Tibial nerve (tissue), 4 donors: Measurements from ENCODE around the gene TMEM47. TPM values are rescaled to one million over a fixed set of nuclear protein-coding genes. Genes with fewer than 3 reads are reported as not detected.
A peak's percentile ranks its signal among the peaks of the same experiment; 100 is the strongest.

Experiments
- DNase-seq, 2 donors: peaks; one replicate each; pipeline ENCODE4 v3.0.0-alpha.2; 2019; ENCODE audit warnings: low spot score in 2 of 2
- H3K27ac ChIP-seq, 4 donors: fragments of 200-600 bp; sonication (generic) in 3 of 4; one replicate each; pipeline ENCODE4 v1.5.1; 2017 to 2019; ENCODE audit warnings: mild to moderate bottlenecking in 1 of 4
- H3K27me3 ChIP-seq, 2 donors: fragments of 200-600 bp; sonication (generic) in 1 of 2; one replicate each; pipeline versions ENCODE4 v1.5.1 to v1.6.0; 2017 to 2019
- H3K36me3 ChIP-seq, 3 donors: fragments of 200-600 bp; sonication (generic); one replicate each; pipeline ENCODE4 v1.5.1; 2018 to 2019
- H3K4me1 ChIP-seq, 4 donors: fragments of 200-600 bp; sonication (generic) in 3 of 4; one replicate each; pipeline ENCODE4 v1.5.1; 2017 to 2019
- H3K4me3 ChIP-seq, 4 donors: fragments of 200-600 bp; sonication (generic) in 3 of 4; one replicate each; pipeline ENCODE4 v1.5.1; 2017 to 2019; ENCODE audit warnings: mild to moderate bottlenecking in 1 of 4, moderate library complexity in 1 of 4
- H3K9me3 ChIP-seq, 4 donors: fragments of 200-600 bp; sonication (generic) in 3 of 4; one replicate each; pipeline ENCODE4 v1.5.1; 2017 to 2019
- EP300 ChIP-seq, 2 donors: sonication (generic); formaldehyde crosslinking; IDR thresholded peaks; one replicate each; pipeline ENCODE4 v1.6.1; 2017; ENCODE audit warnings: antibody characterized with exemption in 2 of 2, mild to moderate bottlenecking in 1 of 2
- POLR2A ChIP-seq, 2 donors: fragments of 450-650 bp; IDR thresholded peaks; one replicate each; pipeline ENCODE4 v1.6.1; 2017; ENCODE audit warnings: antibody characterized with exemption in 2 of 2, mild to moderate bottlenecking in 2 of 2, moderate library complexity in 2 of 2
- WGBS, 2 donors: methylation state at CpG; one replicate each; pipeline ENCODE4 v1.1.5; 2018; 5-methylcytosine and 5-hydroxymethylcytosine counted together
- total RNA-seq, 4 donors: library from RNA; depleted of rRNA; stranded (reverse); fragments of >200 nt; gene quantifications; one replicate each; pipeline ENCODE4 v1.1.0, GENCODE V29; 2016
- TF ChIP-seq, protein P1 (sequence below), 5 experiments: fragments of 200-600 bp in 3 of 5; fragments of 450-650 bp in 2 of 5; sonication (generic) in 3 of 5; IDR thresholded peaks; one replicate each; pipeline ENCODE4 v1.5.1; 2016 to 2019; ENCODE audit warnings: antibody characterized with exemption in 5 of 5, mild to moderate bottlenecking in 3 of 5, moderate library complexity in 2 of 5

The TMEM47 gene
- total RNA-seq, 4 donors from 2014 or later = 24.3 to 46.0 (median 29.8) TPM

DNA sequence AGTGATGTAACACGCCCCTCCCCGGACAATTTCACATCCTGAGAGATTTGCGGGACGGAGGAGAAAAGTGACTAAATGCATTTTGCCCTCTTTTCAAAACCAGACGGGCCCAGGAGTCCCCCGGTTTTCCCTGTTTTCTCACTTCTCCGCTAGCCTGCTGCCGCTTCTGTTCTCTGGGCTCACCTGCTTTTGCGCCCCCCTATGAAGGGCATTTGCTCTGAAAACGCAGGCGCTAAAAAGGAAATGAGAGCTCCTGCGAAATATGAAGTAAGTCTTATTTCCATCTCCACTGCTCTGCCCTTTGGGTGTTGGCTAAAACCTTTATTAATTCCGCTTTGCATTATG is 613 bp upstream of the TMEM47 start:
- TF ChIP-seq POLR2A (IDR thresholded peaks at IDR 0.05) = no peak
- TF ChIP-seq, protein P1, sequence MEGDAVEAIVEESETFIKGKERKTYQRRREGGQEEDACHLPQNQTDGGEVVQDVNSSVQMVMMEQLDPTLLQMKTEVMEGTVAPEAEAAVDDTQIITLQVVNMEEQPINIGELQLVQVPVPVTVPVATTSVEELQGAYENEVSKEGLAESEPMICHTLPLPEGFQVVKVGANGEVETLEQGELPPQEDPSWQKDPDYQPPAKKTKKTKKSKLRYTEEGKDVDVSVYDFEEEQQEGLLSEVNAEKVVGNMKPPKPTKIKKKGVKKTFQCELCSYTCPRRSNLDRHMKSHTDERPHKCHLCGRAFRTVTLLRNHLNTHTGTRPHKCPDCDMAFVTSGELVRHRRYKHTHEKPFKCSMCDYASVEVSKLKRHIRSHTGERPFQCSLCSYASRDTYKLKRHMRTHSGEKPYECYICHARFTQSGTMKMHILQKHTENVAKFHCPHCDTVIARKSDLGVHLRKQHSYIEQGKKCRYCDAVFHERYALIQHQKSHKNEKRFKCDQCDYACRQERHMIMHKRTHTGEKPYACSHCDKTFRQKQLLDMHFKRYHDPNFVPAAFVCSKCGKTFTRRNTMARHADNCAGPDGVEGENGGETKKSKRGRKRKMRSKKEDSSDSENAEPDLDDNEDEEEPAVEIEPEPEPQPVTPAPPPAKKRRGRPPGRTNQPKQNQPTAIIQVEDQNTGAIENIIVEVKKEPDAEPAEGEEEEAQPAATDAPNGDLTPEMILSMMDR (IDR thresholded peaks at IDR 0.05) = no peak
- TF ChIP-seq EP300 (IDR thresholded peaks at IDR 0.05) = no peak
- Histone ChIP-seq H3K36me3 (no peaks in the 10 kb centered on the region), H3K27ac (peak overlapping the region in 3 of 4 donors; percentile 45 to 82 (median 60)), H3K27me3 (no peaks in the 10 kb centered on the region), H3K4me3 (peak overlapping the region; percentile 22 to 76 (median 45)), H3K9me3 (no peaks in the 10 kb centered on the region), H3K4me1 (no peaks in the 10 kb centered on the region)
- DNase-seq = no peak
- 9 to 40% methylated on average over 6 to 13 of the region's 13 CpGs for WGBS, 2 donors

DNA sequence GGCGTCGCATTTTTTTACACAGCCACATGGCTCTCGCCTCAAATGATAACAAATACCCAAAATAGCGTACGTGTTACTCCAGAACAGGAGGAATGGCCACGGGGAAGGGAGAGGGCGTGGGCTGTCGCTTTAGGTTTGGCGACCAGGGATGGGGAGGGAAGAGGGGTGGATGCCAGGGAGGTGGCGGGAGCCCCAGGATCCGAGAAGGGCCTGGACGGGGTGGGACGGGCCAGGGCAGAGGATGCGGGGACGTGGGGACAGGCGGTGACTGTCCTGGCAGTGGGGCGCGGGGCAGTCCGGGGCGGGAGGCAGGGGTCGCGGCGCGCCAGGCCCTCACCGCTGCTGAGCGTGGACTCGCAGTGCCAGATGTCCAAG is 631 bp downstream of the TMEM47 start:
- Histone ChIP-seq H3K27ac (peak overlapping the region; percentile 48 to 82 (median 76)), H3K4me1 (no peaks in the 10 kb centered on the region), H3K36me3 (no peaks in the 10 kb centered on the region), H3K4me3 (peak overlapping the region; percentile 44 to 76 (median 45)), H3K27me3 (no peaks in the 10 kb centered on the region), H3K9me3 (no peaks in the 10 kb centered on the region)
- WGBS, 2 donors = 0 to 33% methylated on average over 9 to 25 of the region's 27 CpGs
- TF ChIP-seq POLR2A (IDR thresholded peaks at IDR 0.05) (no peak), EP300 (IDR thresholded peaks at IDR 0.05) (no peak)
- TF ChIP-seq, protein P1 (IDR thresholded peaks at IDR 0.05) = no peak
- DNase-seq = no peak

DNA sequence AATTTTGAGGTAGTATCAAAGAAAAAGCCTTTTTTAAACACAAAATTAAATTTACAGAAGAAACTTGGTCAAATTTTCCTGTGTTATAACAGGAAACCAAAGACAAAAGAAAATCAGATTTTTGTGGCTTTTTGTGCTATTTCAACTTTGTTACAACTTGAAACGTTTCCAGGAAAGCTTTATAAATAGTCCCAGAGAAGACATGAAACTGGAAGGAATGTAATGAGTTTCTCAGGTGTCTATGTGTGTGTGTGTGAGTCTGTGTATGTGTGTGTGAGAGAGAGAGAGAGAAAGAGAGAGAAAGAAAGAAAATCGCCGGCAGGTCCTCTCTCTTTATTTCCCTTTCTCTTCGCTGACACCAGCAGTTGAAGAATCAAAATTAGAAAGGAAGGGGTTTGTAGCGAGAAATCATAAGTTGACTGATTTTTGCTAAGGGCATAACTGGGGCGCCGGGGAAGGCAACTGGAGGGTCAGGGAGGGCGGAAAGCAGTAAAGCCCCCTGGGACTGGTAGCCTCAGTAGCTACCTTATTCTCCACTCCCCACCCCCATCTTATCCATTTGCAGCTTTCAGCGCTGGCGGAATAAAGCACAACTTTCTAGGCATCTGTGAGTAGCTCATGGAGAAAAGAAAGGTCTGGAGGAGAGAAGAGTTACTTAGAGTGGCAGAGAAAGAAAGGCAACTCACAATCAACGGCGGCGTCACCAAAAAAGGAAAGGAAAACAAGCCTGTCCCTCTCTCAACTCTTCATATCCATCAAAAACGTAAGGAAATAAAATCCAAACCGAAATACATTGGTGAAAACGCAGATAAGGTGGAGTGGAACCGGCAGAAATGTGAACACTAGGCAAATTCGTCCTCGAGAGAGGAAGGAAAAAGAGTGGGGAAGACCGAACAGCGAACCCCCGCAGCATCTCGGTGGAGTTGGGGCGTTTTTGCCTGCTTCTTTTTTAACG is 1.3 kb downstream of the TMEM47 start:
- no peaks in the 10 kb centered on the region for H3K4me1 ChIP-seq
- TF ChIP-seq EP300 (IDR thresholded peaks at IDR 0.05) (no peak), POLR2A (IDR thresholded peaks at IDR 0.05) (no peak)
- TF ChIP-seq, protein P1 (IDR thresholded peaks at IDR 0.05) = no peak
- peak overlapping the region; percentile 19 to 76 (median 45) for H3K4me3 ChIP-seq
- no peaks in the 10 kb centered on the region for H3K27me3 ChIP-seq
- no peaks in the 10 kb centered on the region for H3K36me3 ChIP-seq
- H3K27ac ChIP-seq = peak overlapping the region; percentile 48 to 82 (median 76)
- no peak for DNase-seq
- 5 to 40% methylated on average over 25 of the region's 25 CpGs for WGBS, 2 donors
- H3K9me3 ChIP-seq = no peaks in the 10 kb centered on the region

DNA sequence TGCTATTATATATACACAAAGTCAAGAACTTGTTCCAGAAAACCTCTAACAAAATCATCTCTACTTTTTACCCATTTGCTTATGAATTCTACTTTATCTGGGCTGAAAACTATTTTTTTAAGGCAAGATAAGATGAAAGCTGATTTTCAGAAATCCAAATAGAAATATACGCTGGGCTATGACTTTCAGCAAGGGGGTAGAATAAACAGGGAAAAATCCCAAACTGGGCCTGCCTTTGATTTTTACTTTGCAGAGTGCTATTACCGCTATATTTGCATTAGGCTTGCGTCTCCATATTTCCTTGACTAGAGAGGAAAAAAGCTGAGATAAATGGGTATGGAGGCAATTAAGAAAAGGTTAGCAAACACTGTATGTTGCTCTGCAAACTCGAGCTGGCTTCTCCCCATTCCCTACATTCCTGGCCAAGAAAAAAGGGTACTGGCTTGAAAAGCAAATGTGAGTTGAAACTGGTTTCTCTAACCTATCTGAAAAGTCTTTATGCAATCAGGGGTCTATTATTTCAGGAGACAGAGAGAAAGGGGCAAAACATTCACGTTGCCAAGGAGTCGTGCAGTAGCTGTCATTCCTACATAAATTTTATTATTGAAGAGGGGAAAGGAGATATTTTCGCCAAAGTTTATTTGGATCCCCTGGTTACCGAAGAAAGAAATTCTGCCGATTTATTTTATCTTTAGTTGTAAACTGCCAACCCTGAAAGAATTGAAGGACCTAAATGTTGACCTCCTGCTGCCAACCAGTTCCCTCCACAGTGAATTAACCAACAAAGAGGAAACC is 2.2 kb downstream of the TMEM47 start:
- peak overlapping the region in 2 of 4 donors; percentile 80 to 82 for H3K27ac ChIP-seq
- H3K27me3 ChIP-seq = no peaks in the 10 kb centered on the region
- no peaks in the 10 kb centered on the region for H3K9me3 ChIP-seq
- WGBS, 2 donors = 37 to 47% methylated on average over 9 of the region's 9 CpGs
- no peaks in the 10 kb centered on the region for H3K4me1 ChIP-seq
- H3K4me3 ChIP-seq = peak overlapping the region in 3 of 4 donors; percentile 44 to 76 (median 46)
- H3K36me3 ChIP-seq = no peaks in the 10 kb centered on the region
- DNase-seq = no peak
- TF ChIP-seq POLR2A (IDR thresholded peaks at IDR 0.05) (no peak), EP300 (IDR thresholded peaks at IDR 0.05) (no peak)
- TF ChIP-seq, protein P1 (IDR thresholded peaks at IDR 0.05) = no peak
